GM19395 (cell line): ENCODE data around the gene GAK.

Source experiments
- ATAC-seq: cut with Tn5 transposase; IDR thresholded peaks from one replicate; pipeline ENCODE4 v1.9.1; 2021; ENCODE audit warnings: mild to moderate bottlenecking, moderate library complexity; ENCODE audit not compliant: unreplicated experiment

GAK gene

GRCh38 chr4:964346-965025 lies 32.4 kb upstream of the GAK start:
- no peak for ATAC-seq

- ATAC-seq, result no peak
Measured at GRCh38 chr4:963276-964225, 31.4 kb upstream of the GAK start.

- ATAC-seq, result no peak
Measured at GRCh38 chr4:962231-963208, 30.4 kb upstream of the GAK start.

- ATAC-seq, result no peak
Measured at GRCh38 chr4:961351-962230, 29.5 kb upstream of the GAK start.

- no peak for ATAC-seq
Measured at GRCh38 chr4:960636-961350, 28.7 kb upstream of the GAK start.

GRCh38 chr4:960140-960635 lies 28.1 kb upstream of the GAK start:
- ATAC-seq, result no peak

- no peak for ATAC-seq
Measured at GRCh38 chr4:959338-960139, 27.4 kb upstream of the GAK start.

- ATAC-seq, result no peak
Measured at GRCh38 chr4:958696-959337, 26.7 kb upstream of the GAK start.

GRCh38 chr4:958314-958665 lies 26.2 kb upstream of the GAK start:
- ATAC-seq, result no peak

GRCh38 chr4:957581-958313 lies 25.6 kb upstream of the GAK start:
- ATAC-seq, result no peak

GRCh38 chr4:957231-957580 lies 25.1 kb upstream of the GAK start:
- no peak for ATAC-seq

- ATAC-seq, result no peak
Measured at GRCh38 chr4:956531-957230, 24.6 kb upstream of the GAK start.

- no peak for ATAC-seq
Measured at GRCh38 chr4:955931-956381, 23.8 kb upstream of the GAK start.

- no peak for ATAC-seq
Measured at GRCh38 chr4:955161-955921, 23.2 kb upstream of the GAK start.

- ATAC-seq, result no peak
Measured at GRCh38 chr4:954211-955020, 22.3 kb upstream of the GAK start.
